SK-N-SH (cell line): Measurements from ENCODE around the gene KYAT1. TPM values are rescaled to one million over a fixed set of nuclear protein-coding genes. Genes with fewer than 3 reads are reported as not detected.

Source experiments
- CTCF ChIA-PET: fragments of 300-600, 350-600 bp; formaldehyde crosslinking; extraction: SDS; loops from one replicate; lab custom pipeline; 2021; lab: Yijun Ruan, JAX
- POLR2A ChIA-PET: fragments of 350-600 bp; sonication (Branson Sonifier 250); formaldehyde crosslinking; extraction: SDS; loops from one replicate; lab custom pipeline; 2020; ENCODE audit warnings: antibody characterized with exemption, inconsistent platforms; lab: Yijun Ruan, JAX
- DNase-seq: peaks from one replicate; pipeline ENCODE4 v3.0.0; 2012
- H2AFZ ChIP-seq: fragments of 200-600 bp; sonication (generic); 2 replicates; pipeline ENCODE4 v1.8.1; 2016; ENCODE audit warnings: antibody characterized with exemption, mild to moderate bottlenecking, low read depth
- H3F3A ChIP-seq: fragments of 200-600 bp; sonication (generic); replicated peaks from 2 replicates; pipeline ENCODE3; 2016; ENCODE audit warnings: antibody characterized with exemption, mild to moderate bottlenecking; ENCODE audit not compliant: insufficient read depth
- H3K27ac ChIP-seq, 2 experiments: fragments of 200-500 bp in 1 of 2; fragments of 200-600 bp in 1 of 2; sonication (Bioruptor generic) in 1 of 2; sonication (generic), shearing (Covaris generic) in 1 of 2; 2 replicates each; pipeline versions ENCODE4 v1.5.1 to v1.6.1; 2014 to 2016; ENCODE audit warnings: low read depth in 2 of 2, inconsistent platforms in 1 of 2, low read length in 1 of 2, mild to moderate bottlenecking in 1 of 2, mixed read lengths in 1 of 2
- H3K27me3 ChIP-seq: fragments of 200-600 bp; sonication (generic), shearing (Covaris generic); 2 replicates; pipeline ENCODE4 v1.6.1; 2016; ENCODE audit warnings: mixed run types; ENCODE audit not compliant: insufficient read depth
- H3K36me3 ChIP-seq, 2 experiments: fragments of 200-500 bp in 1 of 2; fragments of 200-600 bp in 1 of 2; sonication (Bioruptor generic) in 1 of 2; sonication (generic) in 1 of 2; replicated peaks in 1 of 2; 2 replicates each; pipeline versions ENCODE3 to v1.5.1; 2014 to 2016; ENCODE audit warnings: low read length in 1 of 2, mild to moderate bottlenecking in 1 of 2; ENCODE audit not compliant: insufficient read depth in 2 of 2, control insufficient read depth in 1 of 2
- H3K4me1 ChIP-seq, 2 experiments: fragments of 200-500 bp in 1 of 2; fragments of 200-600 bp in 1 of 2; sonication (Bioruptor generic) in 1 of 2; sonication (generic), shearing (Covaris generic) in 1 of 2; 2 replicates each; pipeline versions ENCODE4 v1.5.1 to v1.6.1; 2014 to 2016; ENCODE audit warnings: low read depth in 1 of 2, low read length in 1 of 2, mixed run types in 1 of 2; ENCODE audit not compliant: insufficient read depth in 2 of 2, control insufficient read depth in 1 of 2
- H3K4me2 ChIP-seq: fragments of 200-600 bp; sonication (generic), shearing (Covaris generic); 2 replicates; pipeline ENCODE4 v1.6.1; 2017; ENCODE audit warnings: mixed run types
- H3K4me3 ChIP-seq, 2 experiments: fragments of 200-500 bp in 1 of 2; fragments of 200-600 bp in 1 of 2; sonication (Bioruptor generic) in 1 of 2; sonication (generic), shearing (Covaris generic) in 1 of 2; 2 replicates each; pipeline versions ENCODE4 v1.5.1 to v1.8.1; 2014 to 2016; ENCODE audit warnings: low read depth in 2 of 2, inconsistent platforms in 1 of 2, low read length in 1 of 2, mild to moderate bottlenecking in 1 of 2, mixed read lengths in 1 of 2, moderate library complexity in 1 of 2
- H3K79me2 ChIP-seq: fragments of 200-600 bp; sonication (generic); 2 replicates; pipeline ENCODE4 v1.8.1; 2017; ENCODE audit warnings: mild to moderate bottlenecking; ENCODE audit not compliant: insufficient read depth
- H3K9ac ChIP-seq: fragments of 200-600 bp; sonication (generic); 2 replicates; pipeline ENCODE4 v1.6.1; 2017; ENCODE audit warnings: mixed run types
- H3K9me2 ChIP-seq: fragments of 200-600 bp; sonication (generic); 2 replicates; pipeline ENCODE4 v1.6.1; 2017; ENCODE audit warnings: mixed run types
- H3K9me3 ChIP-seq: fragments of 200-600 bp; sonication (generic); 2 replicates; pipeline ENCODE4 v1.6.1; 2017; ENCODE audit warnings: mixed run types, mild to moderate bottlenecking, moderate library complexity
- H4K20me1 ChIP-seq: fragments of 200-600 bp; sonication (generic); 2 replicates; pipeline ENCODE4 v1.6.1; 2017; ENCODE audit warnings: mild to moderate bottlenecking, mixed run types; ENCODE audit not compliant: insufficient read depth
- CHD2 ChIP-seq: fragments of 150-350 bp; IDR thresholded peaks from 2 replicates; pipeline ENCODE4 v1.6.1; 2018; ENCODE audit warnings: low read length; ENCODE audit not compliant: partially characterized antibody
- ELF1 ChIP-seq: IDR thresholded peaks from 2 replicates; pipeline ENCODE4 v1.4.0; 2012
- EP300 ChIP-seq, 2 experiments: IDR thresholded peaks; 2 replicates each; pipeline versions ENCODE4 v1.4.0 to v1.6.1; 2012; ENCODE audit warnings: borderline replicate concordance in 1 of 2, low read depth in 1 of 2, low read length in 1 of 2
- FOXJ3 ChIP-seq: sonication (generic); formaldehyde crosslinking; IDR thresholded peaks from 2 replicates; pipeline ENCODE4 v1.5.1; 2020; ENCODE audit warnings: mild to moderate bottlenecking, missing genetic modification reagents
- FOXM1 ChIP-seq: IDR thresholded peaks from 2 replicates; pipeline ENCODE4 v1.4.0; 2012; ENCODE audit warnings: low read depth, mild to moderate bottlenecking
- GABPA ChIP-seq: IDR thresholded peaks from 2 replicates; pipeline ENCODE4 v1.4.0; 2012; ENCODE audit warnings: low read depth, mild to moderate bottlenecking
- GATA2 ChIP-seq: sonication (generic); formaldehyde crosslinking; IDR thresholded peaks from 2 replicates; pipeline ENCODE4 v1.5.0; 2020; ENCODE audit warnings: mild to moderate bottlenecking, missing genetic modification reagents
- IRF3 ChIP-seq: fragments of 150-350 bp; IDR thresholded peaks from 2 replicates; pipeline ENCODE4 v1.6.1; 2016; ENCODE audit warnings: mild to moderate bottlenecking, low read depth, low read length
- JUND ChIP-seq: IDR thresholded peaks from 2 replicates; pipeline ENCODE4 v1.4.0; 2012
- MXI1 ChIP-seq: IDR thresholded peaks from 2 replicates; pipeline ENCODE4 v1.6.1; 2012; ENCODE audit warnings: mild to moderate bottlenecking, low read depth, low read length, improper control_type of control experiment
- NFIC ChIP-seq: IDR thresholded peaks from 2 replicates; pipeline ENCODE4 v1.4.0; 2012; ENCODE audit warnings: borderline replicate concordance
- PBX3 ChIP-seq: IDR thresholded peaks from 2 replicates; pipeline ENCODE4; 2012
- POLR2AphosphoS5 ChIP-seq: IDR thresholded peaks from 2 replicates; pipeline ENCODE4 v1.6.1; 2012; ENCODE audit warnings: low read depth, low read length
- RAD21 ChIP-seq: IDR thresholded peaks from 2 replicates; pipeline ENCODE4 v1.6.1; 2012; ENCODE audit warnings: mild to moderate bottlenecking, low read length
- RCOR1 ChIP-seq: fragments of 150-350 bp; IDR thresholded peaks from 2 replicates; pipeline ENCODE4 v1.6.1; 2017; ENCODE audit warnings: antibody characterized with exemption, low read length
- RFX5 ChIP-seq: IDR thresholded peaks from 2 replicates; pipeline ENCODE4 v1.6.1; 2012; ENCODE audit warnings: mild to moderate bottlenecking, improper control_type of control experiment, low read length
- SIN3A ChIP-seq: IDR thresholded peaks from 2 replicates; pipeline ENCODE4 v1.6.1; 2012; ENCODE audit warnings: low read depth, mild to moderate bottlenecking, low read length, moderate library complexity, borderline replicate concordance
- SMC3 ChIP-seq: IDR thresholded peaks from 2 replicates; pipeline ENCODE4 v1.6.1; 2012; ENCODE audit warnings: low read depth, low read length, improper control_type of control experiment
- TCF12 ChIP-seq: IDR thresholded peaks from 2 replicates; pipeline ENCODE4 v1.4.0; 2012
- TEAD4 ChIP-seq: IDR thresholded peaks from 2 replicates; pipeline ENCODE4 v1.4.0; 2012; ENCODE audit warnings: mild to moderate bottlenecking, borderline replicate concordance; ENCODE audit not compliant: insufficient read depth
- YY1 ChIP-seq: IDR thresholded peaks from 2 replicates; pipeline ENCODE4 v1.4.0; 2012; ENCODE audit warnings: low read depth, mild to moderate bottlenecking
- WGBS: methylation state at CpG from one replicate; pipeline ENCODE4 v1.1.6; 2017; ENCODE audit warnings: low lambda C conversion rate; 5-methylcytosine and 5-hydroxymethylcytosine counted together
- polyA plus RNA-seq, 3 experiments: library from polyadenylated mRNA; depleted of rRNA; stranded (reverse); fragments of >200 nt; gene quantifications; 2 replicates each; pipeline ENCODE4 v1.2.3, GENCODE V29; 2012
- TF ChIP-seq, protein P1 (sequence below): IDR thresholded peaks from 2 replicates; pipeline ENCODE4 v1.4.0; 2012; ENCODE audit warnings: low read depth, borderline replicate concordance
- TF ChIP-seq, protein P2 (sequence below): IDR thresholded peaks from 2 replicates; pipeline ENCODE4 v1.4.0; 2012; ENCODE audit warnings: low read depth

KYAT1 gene
- polyA plus RNA-seq, 1 of the 3 experiments (the other 2 are of a cell fraction): 9.4 TPM

DNA sequence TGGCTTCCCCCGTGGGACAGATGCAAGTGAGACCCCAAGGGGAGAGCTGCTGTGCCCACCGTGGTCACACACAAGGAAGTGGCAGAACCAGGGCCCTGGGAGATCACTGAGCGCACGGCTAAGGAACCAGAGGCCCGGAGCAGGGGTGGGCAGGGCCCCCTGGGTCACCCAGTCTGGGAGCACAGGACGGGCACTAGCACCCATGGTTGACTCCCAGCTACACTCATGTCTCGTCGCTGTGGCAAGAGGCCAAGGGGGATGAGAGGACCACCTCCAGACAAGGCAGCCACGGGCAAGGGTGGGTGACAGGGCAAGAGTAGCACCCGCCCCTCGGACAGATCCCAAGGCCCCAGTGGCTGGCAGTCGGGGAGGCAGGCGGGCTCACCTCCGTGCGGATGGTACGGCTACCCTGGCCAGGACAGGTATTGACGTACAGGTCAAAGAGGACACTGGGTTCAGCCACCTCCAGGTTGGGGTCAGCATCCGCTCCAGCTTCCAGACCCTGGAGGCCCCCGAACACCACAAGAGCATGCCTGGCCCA lies 58.3 kb downstream of the KYAT1 start:
- ChIA-PET CTCF (no interaction called here), POLR2A (no interaction called here)
- TF ChIP-seq FOXM1 (no peak), NFIC (no peak), ELF1 (no peak), FOXJ3 (CRISPR knock-in tag) (no peak), YY1 (no peak), RAD21 (no peak), SIN3A (no peak)
- no peaks in the 10 kb centered on the region for H3K9me3 ChIP-seq
- H3K4me1 ChIP-seq: peaks cover 0 to 17% of the 10 kb centered on the region in 2 experiments; a peak in 1 of 4 replicates
- H3K36me3 ChIP-seq: peaks cover 26 to 54% of the 10 kb centered on the region in 2 experiments
- no peaks in the 10 kb centered on the region for H3K27me3 ChIP-seq
- H3K4me3 ChIP-seq: no peak overlapping the region
- H3K27ac ChIP-seq: no peak overlapping the region
- H3K9ac ChIP-seq: no peak overlapping the region
- H2AFZ ChIP-seq: no peak overlapping the region
- 100% methylated on average over 1 of the region's 19 CpGs for WGBS
- DNase-seq: no peak
- no peak overlapping the region for H3K4me2 ChIP-seq
- H3K9me2 ChIP-seq: no peaks in the 10 kb centered on the region
- peaks cover 21% of the 10 kb centered on the region; the same call in 1 of the 2 replicates for H3K79me2 ChIP-seq
- H4K20me1 ChIP-seq: peaks cover 6% of the 10 kb centered on the region; the same call in 1 of the 2 replicates
- H3F3A ChIP-seq: peaks cover 19% of the 10 kb centered on the region

- Histone ChIP-seq H2AFZ (no peak overlapping the region), H3K9me2 (no peaks in the 10 kb centered on the region), H3K79me2 (peaks cover 12% of the 10 kb centered on the region; the same call in 1 of the 2 replicates), H3K4me3 (no peak overlapping the region), H4K20me1 (peaks cover 6% of the 10 kb centered on the region; the same call in 1 of the 2 replicates), H3K36me3 (peaks cover 26 to 54% of the 10 kb centered on the region in 2 experiments), H3K9me3 (no peaks in the 10 kb centered on the region), H3K27ac (no peak overlapping the region), H3K9ac (no peak overlapping the region), H3K4me1 (peaks cover 0 to 17% of the 10 kb centered on the region in 2 experiments; a peak in 1 of 4 replicates), H3K27me3 (no peaks in the 10 kb centered on the region), H3K4me2 (no peak overlapping the region), H3F3A (peaks cover 23% of the 10 kb centered on the region)
- 93% methylated on average over 12 of the region's 22 CpGs for WGBS
- ChIA-PET POLR2A (no interaction called here), CTCF (no interaction called here)
- no peak for TF ChIP-seq FOXJ3 (CRISPR knock-in tag)
- no peak for TF ChIP-seq TEAD4
- TF ChIP-seq, protein P1, sequence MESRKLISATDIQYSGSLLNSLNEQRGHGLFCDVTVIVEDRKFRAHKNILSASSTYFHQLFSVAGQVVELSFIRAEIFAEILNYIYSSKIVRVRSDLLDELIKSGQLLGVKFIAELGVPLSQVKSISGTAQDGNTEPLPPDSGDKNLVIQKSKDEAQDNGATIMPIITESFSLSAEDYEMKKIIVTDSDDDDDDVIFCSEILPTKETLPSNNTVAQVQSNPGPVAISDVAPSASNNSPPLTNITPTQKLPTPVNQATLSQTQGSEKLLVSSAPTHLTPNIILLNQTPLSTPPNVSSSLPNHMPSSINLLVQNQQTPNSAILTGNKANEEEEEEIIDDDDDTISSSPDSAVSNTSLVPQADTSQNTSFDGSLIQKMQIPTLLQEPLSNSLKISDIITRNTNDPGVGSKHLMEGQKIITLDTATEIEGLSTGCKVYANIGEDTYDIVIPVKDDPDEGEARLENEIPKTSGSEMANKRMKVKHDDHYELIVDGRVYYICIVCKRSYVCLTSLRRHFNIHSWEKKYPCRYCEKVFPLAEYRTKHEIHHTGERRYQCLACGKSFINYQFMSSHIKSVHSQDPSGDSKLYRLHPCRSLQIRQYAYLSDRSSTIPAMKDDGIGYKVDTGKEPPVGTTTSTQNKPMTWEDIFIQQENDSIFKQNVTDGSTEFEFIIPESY: no peak
- no peak for TF ChIP-seq GABPA
- no peak for TF ChIP-seq RCOR1
- no peak for TF ChIP-seq SMC3
- TF ChIP-seq YY1: no peak
- no peak for TF ChIP-seq ELF1
- TF ChIP-seq PBX3: no peak
- no peak for TF ChIP-seq JUND
- TF ChIP-seq MXI1: no peak
- no peak for TF ChIP-seq EP300 (IDR thresholded peaks at IDR 0.05; ENCODE audit: borderline replicate concordance in 1 of 2, low read depth in 1 of 2, low read length in 1 of 2)
- no peak for TF ChIP-seq TCF12
- no peak for TF ChIP-seq GATA2
- TF ChIP-seq NFIC: no peak
- no peak for TF ChIP-seq IRF3
- no peak for TF ChIP-seq POLR2AphosphoS5
- TF ChIP-seq RFX5: no peak
- TF ChIP-seq, protein P2, sequence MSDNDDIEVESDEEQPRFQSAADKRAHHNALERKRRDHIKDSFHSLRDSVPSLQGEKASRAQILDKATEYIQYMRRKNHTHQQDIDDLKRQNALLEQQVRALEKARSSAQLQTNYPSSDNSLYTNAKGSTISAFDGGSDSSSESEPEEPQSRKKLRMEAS: no peak
- no peak for TF ChIP-seq CHD2
- DNase-seq: no peak
These were observed 59.2 kb downstream of the KYAT1 start for GRCh38 chr9:128822407-128823042.
